Spleen (tissue), 7 donors: ENCODE data around the gene TNPO3.

Source experiments
- POLR2A ChIP-seq, 3 donors: fragments of 450-650 bp; IDR thresholded peaks; one replicate each; pipeline ENCODE4 v1.5.1; 2017; ENCODE audit warnings: antibody characterized with exemption in 3 of 3, mild to moderate bottlenecking in 1 of 3
- POLR2AphosphoS5 ChIP-seq, 3 donors: sonication (generic); formaldehyde crosslinking; IDR thresholded peaks; one replicate each; pipeline ENCODE4 v1.5.1; 2017; ENCODE audit warnings: antibody characterized with exemption in 3 of 3
- TF ChIP-seq, protein P1 (sequence below), 11 experiments: fragments of 200-600 bp in 7 of 11; fragments of 450-650 bp in 4 of 11; sonication (generic) in 4 of 11; IDR thresholded peaks in 8 of 11; conservative IDR thresholded peaks in 3 of 11; 1 replicate in 7 of 11; 2 replicates in 4 of 11; pipeline versions ENCODE4 v1.4.0 to v1.8.0; 2016 to 2021; ENCODE audit warnings: antibody characterized with exemption in 11 of 11, inconsistent platforms in 4 of 11, mild to moderate bottlenecking in 1 of 11
- donor health status: DM: no; HTN: no; CAD: no; lungs with moderate emphysema.
- donor health status: DM: no; HTN: no; CAD: no.
- donor health status: DM: no; HTN: no; CAD: no.

DNA sequence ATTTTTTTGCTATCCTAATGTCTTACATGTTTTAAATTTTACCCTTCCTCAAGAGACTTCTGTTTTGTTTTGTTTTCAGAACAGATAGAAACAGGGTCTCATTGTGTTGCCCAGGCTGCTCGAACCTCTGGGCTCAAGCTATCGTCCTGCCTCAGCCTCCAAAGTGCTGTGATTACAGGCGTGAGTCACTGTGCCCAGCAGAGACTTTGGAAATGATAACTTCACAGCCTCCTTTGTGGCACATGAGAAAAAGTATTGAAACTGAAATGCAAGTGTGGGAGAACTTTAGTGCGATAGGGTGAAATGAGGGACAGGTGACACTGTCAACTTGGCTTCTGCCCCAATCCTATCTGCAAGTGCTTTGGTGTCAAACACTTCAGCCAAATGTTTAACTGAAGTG, 95.6 kb downstream of the TNPO3 start:
- TF ChIP-seq, protein P1, sequence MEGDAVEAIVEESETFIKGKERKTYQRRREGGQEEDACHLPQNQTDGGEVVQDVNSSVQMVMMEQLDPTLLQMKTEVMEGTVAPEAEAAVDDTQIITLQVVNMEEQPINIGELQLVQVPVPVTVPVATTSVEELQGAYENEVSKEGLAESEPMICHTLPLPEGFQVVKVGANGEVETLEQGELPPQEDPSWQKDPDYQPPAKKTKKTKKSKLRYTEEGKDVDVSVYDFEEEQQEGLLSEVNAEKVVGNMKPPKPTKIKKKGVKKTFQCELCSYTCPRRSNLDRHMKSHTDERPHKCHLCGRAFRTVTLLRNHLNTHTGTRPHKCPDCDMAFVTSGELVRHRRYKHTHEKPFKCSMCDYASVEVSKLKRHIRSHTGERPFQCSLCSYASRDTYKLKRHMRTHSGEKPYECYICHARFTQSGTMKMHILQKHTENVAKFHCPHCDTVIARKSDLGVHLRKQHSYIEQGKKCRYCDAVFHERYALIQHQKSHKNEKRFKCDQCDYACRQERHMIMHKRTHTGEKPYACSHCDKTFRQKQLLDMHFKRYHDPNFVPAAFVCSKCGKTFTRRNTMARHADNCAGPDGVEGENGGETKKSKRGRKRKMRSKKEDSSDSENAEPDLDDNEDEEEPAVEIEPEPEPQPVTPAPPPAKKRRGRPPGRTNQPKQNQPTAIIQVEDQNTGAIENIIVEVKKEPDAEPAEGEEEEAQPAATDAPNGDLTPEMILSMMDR (IDR thresholded peaks at IDR 0.05 in 8 of 11, conservative IDR thresholded peaks at IDR 0.05 in 3 of 11), result no peak
- TF ChIP-seq POLR2A (IDR thresholded peaks at IDR 0.05), result no peak
- no peak for TF ChIP-seq POLR2AphosphoS5 (IDR thresholded peaks at IDR 0.05)
